GM12878 (cell line): ENCODE data around the gene ANKIB1. TPM values are rescaled to one million over a fixed set of nuclear protein-coding genes. Genes with fewer than 3 reads are reported as not detected.

Experiments
- ATAC-seq: fragments of 200-7000 bp; cut with Tn5 transposase; 3 replicates; pipeline ENCODE4 v1.9.1; 2020; ENCODE audit warnings: mild to moderate bottlenecking, moderate library complexity
- BruUV-seq: library from RNA; stranded (reverse); fragments of 400-500 nt; replicated peaks from 2 replicates; lab custom pipeline; 2021; lab: Mats Ljungman, UMichigan
- CTCF ChIA-PET: fragments of 300-600 bp; sonication (Branson Sonifier 250); formaldehyde crosslinking; extraction: SDS; loops from one replicate; lab custom pipeline; 2021; ENCODE audit warnings: inconsistent platforms; lab: Yijun Ruan, JAX
- POLR2A ChIA-PET: fragments of 350-600 bp; formaldehyde crosslinking; extraction: SDS; loops from one replicate; lab custom pipeline; 2021; ENCODE audit warnings: inconsistent platforms; lab: Charles Lee
- RAD21 ChIA-PET: fragments of 300-600 bp; sonication (Branson Sonifier 250); formaldehyde crosslinking; loops from one replicate; lab custom pipeline; 2023; ENCODE audit warnings: antibody characterized with exemption; ENCODE audit not compliant: unreplicated experiment; lab: Charles Lee
- SMC1A ChIA-PET: fragments of 300-600 bp; sonication (Branson Sonifier 250); formaldehyde crosslinking; loops from one replicate; lab custom pipeline; 2023; ENCODE audit not compliant: unreplicated experiment, uncharacterized antibody; lab: Charles Lee
- DNase-seq: peaks from one replicate; pipeline ENCODE4 v3.0.0-alpha.2; 2011; ENCODE audit warnings: low read depth, low spot score
- FAIRE-seq: peaks from 3 replicates; lab custom pipeline; 2011; peaks lifted over from hg19 to GRCh38; lab: Jason Lieb, UNC
- H2AFZ ChIP-seq: 2 replicates; pipeline ENCODE4 v1.6.0; 2011; ENCODE audit warnings: low read depth, low read length, control low read depth; ENCODE audit not compliant: control insufficient read depth
- H3K27ac ChIP-seq: 2 replicates; pipeline ENCODE4 v1.5.1; 2011; ENCODE audit warnings: control low read depth; ENCODE audit not compliant: control insufficient read depth, insufficient read depth
- H3K27me3 ChIP-seq, 2 experiments: replicated peaks in 1 of 2; 2 replicates each; pipeline versions ENCODE4 v1.6.0 to v1.6.1; 2011; ENCODE audit warnings: low read length in 1 of 2; ENCODE audit not compliant: control insufficient read depth in 2 of 2, insufficient read depth in 2 of 2
- H3K36me3 ChIP-seq, 2 experiments: 2 replicates each; pipeline ENCODE4 v1.5.1; 2011; ENCODE audit warnings: low read length in 1 of 2; ENCODE audit not compliant: control insufficient read depth in 2 of 2, insufficient read depth in 2 of 2
- H3K4me1 ChIP-seq: 2 replicates; pipeline ENCODE4 v1.6.1; 2011; ENCODE audit warnings: mild to moderate bottlenecking, low read length, moderate library complexity, mixed read lengths; ENCODE audit not compliant: control insufficient read depth, insufficient read depth
- H3K4me2 ChIP-seq: 2 replicates; pipeline ENCODE4 v1.6.0; 2011; ENCODE audit warnings: control low read depth; ENCODE audit not compliant: control insufficient read depth, insufficient read depth
- H3K4me3 ChIP-seq: fragments of 200-600 bp; sonication (generic); 2 replicates; pipeline ENCODE4 v1.5.1; 2016
- H3K79me2 ChIP-seq: 2 replicates; pipeline ENCODE4 v1.6.0; 2011; ENCODE audit warnings: low read length; ENCODE audit not compliant: control insufficient read depth, insufficient read depth
- H3K9ac ChIP-seq: 2 replicates; pipeline ENCODE4 v1.8.0; 2011; ENCODE audit warnings: low read length, control low read depth, mixed read lengths; ENCODE audit not compliant: control insufficient read depth, insufficient read depth
- H3K9me3 ChIP-seq: replicated peaks from 3 replicates; pipeline ENCODE4 v1.5.1; 2011; ENCODE audit warnings: mild to moderate bottlenecking, low read length; ENCODE audit not compliant: control insufficient read depth, insufficient read depth
- H4K20me1 ChIP-seq: 2 replicates; pipeline ENCODE4 v1.6.0; 2011; ENCODE audit not compliant: control insufficient read depth, insufficient read depth
- BMI1 ChIP-seq: fragments of 450-650 bp; IDR thresholded peaks from 2 replicates; pipeline ENCODE4 v1.6.1; 2016; ENCODE audit warnings: mild to moderate bottlenecking, moderate library complexity, borderline replicate concordance
- BRCA1 ChIP-seq: IDR thresholded peaks from 2 replicates; pipeline ENCODE4 v1.6.1; 2011; ENCODE audit warnings: low read depth, low read length, improper control_type of control experiment
- CREB1 ChIP-seq: IDR thresholded peaks from 2 replicates; pipeline ENCODE4 v1.6.1; 2012; ENCODE audit warnings: low read depth, mild to moderate bottlenecking, inconsistent platforms
- CREM ChIP-seq: IDR thresholded peaks from 2 replicates; pipeline ENCODE4 v1.6.1; 2014; ENCODE audit warnings: antibody characterized with exemption, low read depth
- HDAC2 ChIP-seq: fragments of 200-600 bp; sonication (generic); IDR thresholded peaks from 2 replicates; pipeline ENCODE4 v1.6.1; 2017
- IKZF1 ChIP-seq: fragments of 450-650 bp; conservative IDR thresholded peaks from 2 replicates; pipeline ENCODE4 v1.6.1; 2017; ENCODE audit warnings: antibody characterized with exemption, mild to moderate bottlenecking
- IRF5 ChIP-seq: fragments of 450-650 bp; IDR thresholded peaks from 2 replicates; pipeline ENCODE4 v1.6.1; 2017; ENCODE audit warnings: borderline replicate concordance
- LARP7 ChIP-seq: fragments of 450-650 bp; IDR thresholded peaks from 2 replicates; pipeline ENCODE4 v1.6.1; 2017; ENCODE audit warnings: mild to moderate bottlenecking
- PAX5 ChIP-seq: IDR thresholded peaks from 2 replicates; pipeline ENCODE4 v1.6.1; 2011; ENCODE audit warnings: low read depth, low read length, borderline replicate concordance
- POLR2AphosphoS5 ChIP-seq: IDR thresholded peaks from 2 replicates; pipeline ENCODE4 v1.6.1; 2011; ENCODE audit warnings: mild to moderate bottlenecking, low read length, inconsistent platforms
- RB1 ChIP-seq: fragments of 450-650 bp; formaldehyde crosslinking; IDR thresholded peaks from 2 replicates; pipeline ENCODE4 v1.6.1; 2017; ENCODE audit warnings: mild to moderate bottlenecking, borderline replicate concordance
- RELB ChIP-seq: fragments of 450-650 bp; IDR thresholded peaks from 2 replicates; pipeline ENCODE4 v1.6.1; 2017; ENCODE audit warnings: low read depth, mild to moderate bottlenecking, moderate library complexity
- SIX5 ChIP-seq: IDR thresholded peaks from 2 replicates; pipeline ENCODE4 v1.6.1; 2011; ENCODE audit warnings: mild to moderate bottlenecking, low read depth, low read length, moderate library complexity; ENCODE audit not compliant: severe bottlenecking
- SREBF1 ChIP-seq: IDR thresholded peaks from 2 replicates; pipeline ENCODE4 v1.6.1; 2012; ENCODE audit warnings: mild to moderate bottlenecking, low read length
- TAF1 ChIP-seq: IDR thresholded peaks from 2 replicates; pipeline ENCODE4 v1.6.1; 2011; ENCODE audit warnings: mild to moderate bottlenecking, low read depth, low read length, borderline replicate concordance
- USF1 ChIP-seq: IDR thresholded peaks from 2 replicates; pipeline ENCODE4 v1.6.1; 2011; ENCODE audit warnings: borderline replicate concordance, low read depth, mild to moderate bottlenecking, moderate library complexity, mixed read lengths, low read length; ENCODE audit not compliant: insufficient read depth; ENCODE audit errors: extremely low read length
- ZNF24 ChIP-seq: fragments of 450-650 bp; IDR thresholded peaks from 2 replicates; pipeline ENCODE4 v1.6.1; 2017; ENCODE audit warnings: antibody characterized with exemption, mild to moderate bottlenecking
- ZZZ3 ChIP-seq: IDR thresholded peaks from 2 replicates; pipeline ENCODE4 v1.6.1; 2011; ENCODE audit warnings: low read depth; ENCODE audit not compliant: control insufficient read depth, insufficient read length
- WGBS: methylation state at CpG from one replicate; pipeline ENCODE4 v1.1.6; 2016; ENCODE audit warnings: low lambda C conversion rate; ENCODE audit not compliant: insufficient replicate concordance, insufficient coverage; ENCODE audit errors: missing lambda C conversion rate; 5-methylcytosine and 5-hydroxymethylcytosine counted together
- in situ Hi-C: fragments of 300-500 bp; cut with MboI; formaldehyde crosslinking; loops from 9 replicates; pipeline ENCODE4 v1.14.3; 2018; ENCODE audit warnings: mixed read lengths
- intact Hi-C: fragments of 100-400 bp; cut with micrococcal nuclease; formaldehyde crosslinking; loops from one replicate; pipeline ENCODE4 v1.14.2; 2022; ENCODE audit not compliant: unreplicated experiment
- polyA plus RNA-seq, 11 experiments: library from polyadenylated mRNA; depleted of rRNA in 4 of 11; unstranded in 6 of 11; stranded (reverse) in 5 of 11; fragments of >200 nt; fragmentation: Nextera tagmentation in 4 of 11; fragmentation: Illumina TruSeq in 1 of 11; extraction: Ambion mirVana in 4 of 11; extraction: Trizol in 1 of 11; gene quantifications; 1 replicate in 1 of 11; 2 replicates in 10 of 11; pipeline versions ENCODE4 v1.2.1 to v1.2.3, GENCODE V29; 2011 to 2016; ENCODE audit warnings: inconsistent platforms in 2 of 11, missing spikeins in 2 of 11, low read depth in 1 of 11
- total RNA-seq, 4 experiments: library from RNA; depleted of rRNA in 3 of 4; stranded (reverse); fragments of >200 nt in 3 of 4; fragmentation: Illumina TruSeq in 1 of 4; extraction: Trizol in 1 of 4; gene quantifications; 2 replicates each; pipeline versions ENCODE4 v1.2.1 to v1.2.3, GENCODE V29; 2013 to 2021

Gene ANKIB1
- total and polyA plus RNA-seq, 10 of the 15 experiments (the other 5 are each of a cell fraction or from before 2014, with no cell fraction given): 9.0 to 54.0 (median 21.9) TPM

- Histone ChIP-seq H2AFZ (peak within 1 kb of the TSS; percentile 96), H3K27me3 (no peaks in the 10 kb centered on the region), H3K4me3 (peak within 1 kb of the TSS; percentile 92), H3K4me1 (no peaks in the 10 kb centered on the region), H3K27ac (peak within 1 kb of the TSS; percentile 95), H3K4me2 (peak within 1 kb of the TSS; percentile 73), H3K9ac (peak within 1 kb of the TSS; percentile 97), H3K9me3 (no peaks in the 10 kb centered on the region), H4K20me1 (no peaks in the 10 kb centered on the region), H3K36me3 (peaks cover 2 to 11% of the 10 kb centered on the region in 2 experiments; a peak in 2 of 4 replicates), H3K79me2 (peaks cover 17% of the 10 kb centered on the region)
- intact Hi-C loops: loop anchor here (1.0 to 10.0 kb wide), 7 partner anchors 23 to 617 kb away; partner anchors contain the start of genes AKAP9, ANKIB1, CYP51A1 and KRIT1
- FAIRE-seq (no peak), ATAC-seq (peak; percentile 91), DNase-seq (no peak)
- ChIA-PET SMC1A (interaction anchor here (0.6 to 3.0 kb wide), 25 partner anchors 14 to 1992 kb away, joined by 3 to 22 read pairs (median 4); partner anchors contain the start of genes AKAP9, ANKIB1, CYP51A1 and ERVW-1), CTCF (interaction anchor here (0.6 to 4.6 kb wide), 54 partner anchors 9 to 1850 kb away, joined by 3 to 86 read pairs (median 4); partner anchors contain the start of genes AKAP9, ANKIB1, CYP51A1 and KRIT1), RAD21 (interaction anchor here (0.6 to 3.1 kb wide), 23 partner anchors 14 to 1407 kb away, joined by 3 to 45 read pairs (median 4); partner anchors contain the start of genes AKAP9, ANKIB1, KRIT1 and LRRD1), POLR2A (interaction anchor here (0.5 to 2.1 kb wide), 14 partner anchors 10 to 1738 kb away, joined by 3 to 6 read pairs (median 4); partner anchors contain the start of genes AKAP9, ANKIB1, CYP51A1 and KRIT1)
- WGBS: 1% methylated on average over 44 of the region's 87 CpGs
- TSS peak; percentile 53 for BruUV-seq
- in situ Hi-C loops: loop anchor here (5.0 to 25.0 kb wide), 2 partner anchors 615 to 1360 kb away; no protein-coding TSS in a partner anchor
- TF ChIP-seq ZNF24 (no peak), HDAC2 (no peak), PAX5 (0 out of 2 replicates have a peak, but pooled peaks have one; percentile 13), LARP7 (peak; percentile 82), CREM (no peak), RELB (peak; percentile 69), SREBF1 (no peak), SIX5 (no peak), CREB1 (peak; percentile 34; the same call in 1 of the 2 replicates), USF1 (peak; percentile 61), RB1 (0 out of 2 replicates have a peak, but pooled peaks have one; percentile 63), IKZF1 (peak; percentile 97), ZZZ3 (no peak), IRF5 (no peak), POLR2AphosphoS5 (peak; percentile 65), BMI1 (no peak), BRCA1 (no peak), TAF1 (peak; percentile 75; the same call in 1 of the 2 replicates)
Observed at GRCh38 chr7:92447345-92448204, 201.8 kb downstream of the ANKIB1 start, which contains the start of gene GATAD1. TSS of gene GATAD1 (plus strand) at chr7:92447482. CDS start at chr7:92447730, 248 bp downstream.
